KMS-11 (cell line): ENCODE results near the gene OR6C75.
"Not testable (repeated sequence)": the region's sequence is repeated elsewhere in the genome, so short reads cannot be mapped to it uniquely, and the experiment has no call there.

Experiments
- H2AFZ ChIP-seq: fragments of 200-600 bp; sonication (generic); 2 replicates; pipeline ENCODE4 v1.6.1; 2016; ENCODE audit warnings: antibody characterized with exemption, mixed run types, low read depth
- H3K27ac ChIP-seq: fragments of 200-600 bp; sonication (generic); 2 replicates; pipeline ENCODE4 v1.6.1; 2016; ENCODE audit warnings: mild to moderate bottlenecking, mixed run types
- H3K27me3 ChIP-seq: fragments of 200-600 bp; sonication (generic); 2 replicates; pipeline ENCODE4 v1.6.1; 2017; ENCODE audit warnings: mild to moderate bottlenecking, low read depth, mixed run types, moderate library complexity; ENCODE audit not compliant: insufficient read depth
- H3K36me3 ChIP-seq: fragments of 200-600 bp; sonication (generic); 2 replicates; pipeline ENCODE4 v1.6.1; 2017; ENCODE audit warnings: mild to moderate bottlenecking, mixed run types; ENCODE audit not compliant: insufficient read depth
- H3K4me1 ChIP-seq: fragments of 200-600 bp; sonication (generic); 2 replicates; pipeline ENCODE4 v1.6.1; 2016; ENCODE audit warnings: mild to moderate bottlenecking, low read depth, mixed run types; ENCODE audit not compliant: poor library complexity, severe bottlenecking
- H3K4me2 ChIP-seq: fragments of 200-600 bp; sonication (generic); 2 replicates; pipeline ENCODE4 v1.7.0; 2016; ENCODE audit warnings: mild to moderate bottlenecking, mixed run types
- H3K4me3 ChIP-seq: fragments of 200-600 bp; sonication (generic); IDR thresholded peaks from 2 replicates; pipeline ENCODE4 v1.6.1; 2017; ENCODE audit warnings: low read depth, low read length, mixed read lengths; ENCODE audit not compliant: insufficient read depth
- H3K79me2 ChIP-seq: fragments of 200-600 bp; sonication (generic); 2 replicates; pipeline ENCODE4 v1.6.1; 2016; ENCODE audit warnings: low read depth, mixed run types; ENCODE audit not compliant: insufficient read depth
- H3K9ac ChIP-seq: fragments of 200-600 bp; sonication (generic); 2 replicates; pipeline ENCODE4 v1.6.1; 2016; ENCODE audit warnings: mild to moderate bottlenecking, mixed run types
- H4K20me1 ChIP-seq: fragments of 200-600 bp; sonication (generic); 2 replicates; pipeline ENCODE4 v1.6.1; 2016; ENCODE audit warnings: mild to moderate bottlenecking, mixed run types; ENCODE audit not compliant: insufficient read depth
- TF ChIP-seq, protein P1 (sequence below): fragments of 200-600 bp; sonication (generic); conservative IDR thresholded peaks from 2 replicates; pipeline ENCODE4 v1.6.1; 2017; ENCODE audit warnings: low read depth, mild to moderate bottlenecking, antibody characterized with exemption, low read length, moderate library complexity, mixed read lengths

OR6C75 gene

DNA sequence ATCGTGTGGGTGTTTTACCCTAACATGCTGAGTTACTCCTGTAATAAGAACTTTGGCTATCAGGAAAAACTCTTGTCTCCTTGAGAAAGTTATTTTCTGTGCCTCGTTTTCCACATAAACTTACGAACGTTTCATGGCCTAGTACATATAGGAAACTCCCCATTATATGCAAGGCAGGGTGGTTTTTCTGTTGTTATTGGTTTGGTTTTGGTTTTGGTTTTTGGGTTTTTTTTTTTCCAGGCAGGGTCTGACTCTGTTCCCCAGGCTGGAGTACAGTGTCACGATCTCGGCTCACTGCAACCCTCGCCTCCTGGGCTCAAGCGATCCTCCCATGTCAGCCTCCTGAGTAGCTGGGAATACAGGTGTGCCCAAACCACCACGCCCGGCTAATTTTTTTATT lies 26.8 kb upstream of the OR6C75 start:
- Histone ChIP-seq H3K36me3 (no peaks in the 10 kb centered on the region), H4K20me1 (no peaks in the 10 kb centered on the region), H3K27me3 (no peaks in the 10 kb centered on the region), H3K4me1 (no peaks in the 10 kb centered on the region), H3K9ac (peak overlapping the region; percentile 4; the same call in 1 of the 2 replicates), H3K27ac (no peak overlapping the region), H3K4me2 (peak overlapping the region; percentile 4), H2AFZ (peak overlapping the region; percentile 4; the same call in 1 of the 2 replicates), H3K4me3 (no peak overlapping the region), H3K79me2 (no peaks in the 10 kb centered on the region)
- TF ChIP-seq, protein P1, sequence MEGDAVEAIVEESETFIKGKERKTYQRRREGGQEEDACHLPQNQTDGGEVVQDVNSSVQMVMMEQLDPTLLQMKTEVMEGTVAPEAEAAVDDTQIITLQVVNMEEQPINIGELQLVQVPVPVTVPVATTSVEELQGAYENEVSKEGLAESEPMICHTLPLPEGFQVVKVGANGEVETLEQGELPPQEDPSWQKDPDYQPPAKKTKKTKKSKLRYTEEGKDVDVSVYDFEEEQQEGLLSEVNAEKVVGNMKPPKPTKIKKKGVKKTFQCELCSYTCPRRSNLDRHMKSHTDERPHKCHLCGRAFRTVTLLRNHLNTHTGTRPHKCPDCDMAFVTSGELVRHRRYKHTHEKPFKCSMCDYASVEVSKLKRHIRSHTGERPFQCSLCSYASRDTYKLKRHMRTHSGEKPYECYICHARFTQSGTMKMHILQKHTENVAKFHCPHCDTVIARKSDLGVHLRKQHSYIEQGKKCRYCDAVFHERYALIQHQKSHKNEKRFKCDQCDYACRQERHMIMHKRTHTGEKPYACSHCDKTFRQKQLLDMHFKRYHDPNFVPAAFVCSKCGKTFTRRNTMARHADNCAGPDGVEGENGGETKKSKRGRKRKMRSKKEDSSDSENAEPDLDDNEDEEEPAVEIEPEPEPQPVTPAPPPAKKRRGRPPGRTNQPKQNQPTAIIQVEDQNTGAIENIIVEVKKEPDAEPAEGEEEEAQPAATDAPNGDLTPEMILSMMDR, result no peak

DNA sequence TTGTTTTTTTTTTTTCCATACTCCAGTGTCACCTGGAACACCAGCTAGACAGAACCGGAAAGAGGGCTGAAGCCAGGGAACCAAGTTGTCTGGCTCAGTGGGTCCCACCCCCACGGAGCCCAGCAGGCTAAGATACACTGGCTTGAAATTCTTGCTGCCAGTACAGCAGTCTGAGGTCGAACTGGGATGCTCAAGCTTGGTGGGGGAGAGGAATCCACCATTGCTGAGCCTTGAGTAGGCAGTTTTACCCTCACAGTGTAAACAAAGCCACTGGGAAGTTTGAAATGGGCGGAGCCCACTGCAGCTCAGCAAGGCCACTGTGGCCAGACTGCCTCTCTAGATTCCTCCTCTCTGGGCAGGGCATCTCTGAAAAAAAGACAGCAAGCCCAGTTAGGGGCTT lies 7.4 kb upstream of the OR6C75 start:
- not testable (repeated sequence) for H3K79me2 ChIP-seq, H4K20me1 ChIP-seq, H3K4me1 ChIP-seq, H3K4me3 ChIP-seq, H3K9ac ChIP-seq, H3K27ac ChIP-seq, H3K36me3 ChIP-seq, H3K27me3 ChIP-seq, H2AFZ ChIP-seq, H3K4me2 ChIP-seq

DNA sequence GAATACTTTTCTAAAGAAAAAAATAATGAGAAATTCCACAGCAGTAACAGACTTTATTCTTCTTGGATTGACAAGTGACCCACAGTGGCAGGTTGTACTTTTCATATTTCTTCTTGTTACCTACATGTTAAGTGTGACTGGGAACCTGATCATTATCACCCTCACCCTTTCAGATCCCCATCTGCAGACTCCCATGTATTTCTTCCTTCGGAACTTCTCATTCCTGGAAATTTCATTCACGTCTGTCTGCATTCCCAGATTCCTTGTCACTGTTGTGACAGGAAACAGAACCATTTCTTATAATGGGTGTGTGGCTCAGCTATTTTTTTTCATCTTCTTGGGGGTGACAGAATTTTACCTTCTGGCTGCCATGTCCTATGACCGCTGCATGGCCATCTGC lies 2.3 kb downstream of the OR6C75 start:
- no peaks in the 10 kb centered on the region for H3K36me3 ChIP-seq
- H3K9ac ChIP-seq, result no peak overlapping the region
- no peak overlapping the region for H3K4me3 ChIP-seq
- H3K27me3 ChIP-seq, result no peaks in the 10 kb centered on the region
- H3K79me2 ChIP-seq, result no peaks in the 10 kb centered on the region
- H4K20me1 ChIP-seq, result no peaks in the 10 kb centered on the region
- H3K4me2 ChIP-seq, result no peak overlapping the region
- H3K4me1 ChIP-seq, result no peaks in the 10 kb centered on the region
- H2AFZ ChIP-seq, result no peak overlapping the region
- TF ChIP-seq, protein P1, result no peak
- H3K27ac ChIP-seq, result no peak overlapping the region

DNA sequence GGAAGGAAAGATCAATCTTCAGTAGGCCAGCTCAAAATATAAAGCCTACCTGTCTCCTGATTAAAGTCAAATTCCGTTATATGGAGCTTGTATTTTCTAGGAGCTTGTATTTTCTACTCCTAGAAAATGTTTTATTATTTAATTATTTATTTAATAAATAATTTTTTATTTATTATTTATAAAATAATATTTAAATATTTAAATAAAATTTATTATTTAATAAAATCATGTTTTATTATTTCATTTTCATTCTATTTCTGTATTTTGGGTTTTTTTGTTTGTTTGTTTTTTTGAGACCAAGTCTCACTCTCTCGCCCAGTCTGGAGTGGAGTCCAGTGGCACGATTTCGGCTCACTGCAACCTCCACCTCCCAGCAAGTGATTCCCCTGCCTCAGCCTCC lies 9.7 kb downstream of the OR6C75 start:
- H3K9ac ChIP-seq, result no peak overlapping the region
- no peak overlapping the region for H2AFZ ChIP-seq
- H3K4me1 ChIP-seq, result no peaks in the 10 kb centered on the region
- H3K79me2 ChIP-seq, result no peaks in the 10 kb centered on the region
- H3K4me3 ChIP-seq, result no peak overlapping the region
- H4K20me1 ChIP-seq, result no peaks in the 10 kb centered on the region
- TF ChIP-seq, protein P1, result no peak
- no peak overlapping the region for H3K27ac ChIP-seq
- H3K27me3 ChIP-seq, result no peaks in the 10 kb centered on the region
- H3K36me3 ChIP-seq, result no peaks in the 10 kb centered on the region
- no peak overlapping the region for H3K4me2 ChIP-seq

GRCh38 chr12:55385891-55386290 lies 23.1 kb downstream of the OR6C75 start:
- Histone ChIP-seq H3K79me2 (no peaks in the 10 kb centered on the region), H4K20me1 (no peaks in the 10 kb centered on the region), H2AFZ (no peak overlapping the region), H3K4me3 (no peak overlapping the region), H3K4me1 (no peaks in the 10 kb centered on the region), H3K27me3 (no peaks in the 10 kb centered on the region), H3K9ac (no peak overlapping the region), H3K4me2 (no peak overlapping the region), H3K27ac (no peak overlapping the region), H3K36me3 (no peaks in the 10 kb centered on the region)
- TF ChIP-seq, protein P1, result no peak
